Medulla oblongata (tissue), 1 donor: Measurements from ENCODE around the gene CD200R1L.

Source experiments
- DNase-seq: peaks from one replicate; pipeline ENCODE4 v3.0.0-alpha.2; 2015; ENCODE audit errors: extremely low spot score

CD200R1L gene

DNA sequence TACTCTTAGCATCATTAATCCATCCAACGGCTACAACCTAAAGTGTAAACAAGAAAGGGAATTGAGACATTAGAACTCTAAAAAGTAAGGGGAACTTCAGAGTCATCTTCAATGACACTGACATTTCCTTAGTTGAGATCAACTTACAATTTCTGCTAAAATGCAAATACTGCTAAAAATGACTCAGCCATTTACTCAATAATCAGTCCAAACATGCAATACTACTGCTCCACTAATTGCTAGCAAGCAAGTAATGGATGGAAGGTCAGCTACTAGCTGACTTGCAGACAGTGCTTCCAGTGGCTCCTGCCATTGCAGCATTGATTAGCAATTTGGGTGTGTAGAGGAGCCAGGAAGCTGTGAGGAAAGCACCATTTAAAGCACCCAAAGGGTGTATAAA, 28.4 kb downstream of the CD200R1L start:
- DNase-seq = no peak

DNA sequence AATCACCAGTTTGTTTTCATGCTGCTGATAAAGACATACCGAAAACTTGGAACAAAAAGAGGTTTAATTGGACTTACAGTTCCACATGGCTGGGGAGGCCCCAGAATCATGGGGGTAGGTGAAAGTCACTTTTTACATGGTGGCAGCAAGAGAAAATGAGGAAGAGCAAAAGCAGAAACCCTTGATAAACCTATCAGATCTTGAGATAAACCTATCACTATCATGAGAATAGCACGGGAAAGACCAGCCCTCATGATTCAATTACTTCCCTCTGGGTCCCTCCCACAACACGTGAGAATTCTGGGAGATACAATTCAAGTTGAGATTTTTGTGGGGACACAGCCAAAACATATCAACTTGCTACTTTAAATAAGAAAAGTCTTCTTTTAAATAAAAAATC, 28.9 kb downstream of the CD200R1L start:
- DNase-seq = no peak

DNA sequence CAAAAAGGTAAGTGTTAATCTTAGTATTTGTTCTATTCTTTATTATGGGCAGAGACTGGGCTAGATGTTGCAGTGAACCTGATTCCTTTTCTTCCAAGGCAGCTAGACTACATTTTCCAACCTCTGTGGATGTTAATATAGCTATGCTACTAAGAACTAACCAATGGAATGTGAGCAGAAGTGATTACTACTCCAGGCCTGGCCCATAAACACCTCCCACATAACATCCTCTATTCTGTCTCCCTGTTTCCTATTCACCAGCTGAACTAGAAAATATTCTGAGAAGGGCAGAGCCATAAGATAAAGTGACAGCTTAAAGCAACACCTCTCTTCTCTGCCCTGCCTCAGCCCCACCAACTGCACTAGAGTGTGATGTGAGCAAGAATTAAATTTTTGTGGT, 29.4 kb downstream of the CD200R1L start:
- DNase-seq = no peak

DNA sequence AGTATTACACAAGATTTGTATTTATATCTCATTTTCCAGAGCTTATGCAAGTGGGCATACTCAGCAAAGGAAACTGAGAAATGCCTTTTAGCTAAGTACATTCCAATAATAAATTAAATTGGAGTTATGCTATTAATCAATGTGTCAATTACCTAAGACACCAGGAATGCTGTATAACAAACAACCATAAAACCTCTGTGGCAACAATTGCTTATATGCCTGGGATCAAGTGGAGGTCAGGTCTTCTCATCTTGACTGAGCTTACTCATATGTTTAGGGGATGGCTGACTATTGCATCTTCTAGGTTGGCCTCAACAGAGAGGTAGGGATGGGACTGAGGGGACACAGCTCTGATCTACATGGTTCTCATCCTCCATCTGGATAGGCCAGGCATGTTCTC, 30.7 kb downstream of the CD200R1L start:
- no peak for DNase-seq

DNA sequence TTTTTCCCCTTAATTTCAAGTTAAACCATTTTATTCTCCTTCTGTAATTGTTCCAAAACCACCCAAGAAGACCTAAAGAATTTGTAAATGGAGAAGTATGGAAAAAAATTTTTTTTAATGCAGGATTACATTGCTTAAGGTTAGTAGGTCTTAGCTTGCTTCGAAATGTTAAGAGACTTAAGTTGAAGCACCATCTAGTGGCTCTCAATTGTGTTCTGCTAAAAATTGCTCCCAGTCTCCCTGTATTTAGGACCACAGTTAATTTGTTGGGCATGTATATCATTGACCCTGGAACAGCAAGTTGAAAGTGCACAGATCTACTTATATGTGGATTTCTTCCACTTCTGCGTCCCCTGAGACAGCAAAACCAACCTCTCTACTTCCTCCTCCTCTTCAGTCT, 32.4 kb downstream of the CD200R1L start:
- peak; percentile 46 for DNase-seq

DNA sequence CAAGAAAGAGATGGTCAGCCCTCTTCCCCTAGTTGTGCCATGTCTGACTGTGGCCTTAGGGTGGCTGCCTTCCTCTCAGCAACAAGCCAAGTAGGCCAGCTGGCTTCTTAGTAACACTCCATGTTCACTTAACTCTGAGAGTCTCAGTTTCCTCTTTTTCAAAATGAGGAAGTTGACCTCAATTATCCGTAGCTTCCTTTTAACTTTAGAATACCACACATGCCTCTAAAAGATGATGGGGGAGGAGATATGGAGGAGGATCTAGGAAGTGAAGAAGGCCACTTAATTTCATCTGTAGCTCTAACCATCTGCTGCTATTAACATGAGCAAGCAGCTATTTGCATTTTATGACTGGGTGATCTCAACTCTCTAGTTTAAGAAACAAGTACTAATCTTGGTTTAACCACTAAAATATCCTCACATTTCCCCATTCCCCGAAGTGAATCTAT, 32.9 kb downstream of the CD200R1L start:
- peak; percentile 81 for DNase-seq

DNA sequence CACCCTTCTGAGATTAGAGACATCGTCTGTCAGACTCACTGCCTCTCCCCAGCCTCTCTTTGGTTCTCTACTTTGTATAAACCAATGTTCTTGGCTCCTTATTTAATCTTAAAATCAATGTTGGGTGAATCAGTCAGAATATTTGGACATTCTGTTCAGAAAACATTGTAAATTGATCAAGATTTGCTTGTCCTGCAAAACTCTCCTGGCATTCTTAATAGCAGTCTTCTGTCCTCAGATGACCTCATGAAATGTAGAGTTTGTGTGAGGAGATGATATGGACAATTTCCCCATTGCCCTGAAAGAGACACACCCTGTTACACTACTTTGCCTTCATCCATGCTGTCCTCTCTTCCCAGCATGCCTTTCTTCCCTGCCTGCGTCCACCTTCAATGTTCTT, 33.6 kb downstream of the CD200R1L start:
- no peak for DNase-seq

DNA sequence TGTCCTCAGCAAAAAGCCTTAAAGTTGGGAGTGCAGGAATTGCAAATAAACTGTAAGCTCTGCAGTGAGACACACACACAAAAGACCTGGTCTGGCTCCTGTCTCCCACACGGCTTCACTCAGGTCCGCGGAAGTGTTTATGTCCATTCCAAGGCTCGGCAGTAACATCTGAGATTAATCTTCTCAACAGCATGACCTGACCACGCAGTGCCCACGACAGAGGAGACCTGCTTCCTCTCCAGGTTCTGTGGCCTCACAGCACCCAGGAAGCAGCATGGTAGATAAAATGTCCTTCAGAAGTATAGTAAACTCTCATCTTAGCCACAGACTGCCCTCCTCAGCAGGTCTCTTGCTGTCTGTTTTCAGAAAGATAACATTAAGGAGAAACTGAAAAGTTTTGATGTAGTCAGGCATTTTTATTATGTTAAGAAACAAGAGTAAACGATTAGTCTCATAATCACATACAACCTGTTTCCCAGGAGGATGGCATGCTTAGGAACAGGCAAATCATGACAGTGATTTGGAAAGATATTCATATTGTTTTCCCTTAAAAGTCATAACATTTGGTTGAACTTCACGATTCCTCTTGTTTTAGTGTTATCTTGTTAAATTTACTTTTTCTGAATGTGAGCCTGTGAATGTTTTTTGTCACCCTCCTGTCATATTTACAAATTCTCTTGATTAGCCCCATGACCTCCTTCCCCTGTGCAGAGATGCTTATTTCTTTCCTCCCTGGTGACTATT, 34.6 kb downstream of the CD200R1L start:
- peak; percentile 49 for DNase-seq

DNA sequence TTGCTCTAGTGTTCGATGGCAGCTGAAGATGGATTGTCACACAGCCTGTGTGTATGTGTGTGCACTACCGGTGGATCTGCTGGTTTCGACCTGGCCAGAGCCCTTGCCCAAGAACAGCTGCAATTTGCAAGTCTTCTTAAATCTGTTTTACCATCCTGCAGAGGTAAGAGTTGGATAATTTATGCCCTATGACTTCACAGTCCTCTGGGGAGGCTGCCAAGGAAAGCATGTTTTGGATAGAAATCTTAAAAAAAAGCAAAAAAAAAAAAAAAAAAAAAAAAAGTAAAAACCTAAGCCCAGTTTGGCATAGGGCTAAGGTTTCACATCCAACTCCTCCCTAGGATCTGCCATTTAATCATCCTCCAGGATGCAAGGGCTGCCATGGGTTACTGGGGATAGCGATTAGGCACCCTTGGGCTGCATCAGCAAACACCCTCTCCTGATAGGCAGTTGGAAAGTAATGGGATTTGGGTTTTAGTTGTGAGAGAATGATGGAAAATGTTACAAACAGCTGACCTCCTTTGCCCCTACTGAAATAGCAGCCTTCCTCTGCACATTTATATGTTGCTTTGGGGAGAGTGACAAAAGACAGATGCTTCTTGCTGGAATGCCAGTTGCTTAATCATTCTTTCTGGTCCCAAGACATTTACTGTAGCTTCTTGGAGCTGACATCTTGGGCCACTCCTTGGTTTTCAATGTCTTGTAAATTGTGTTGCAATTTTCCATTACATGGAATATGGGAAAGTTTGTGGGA, 35.4 kb downstream of the CD200R1L start:
- peak; percentile 58 for DNase-seq

DNA sequence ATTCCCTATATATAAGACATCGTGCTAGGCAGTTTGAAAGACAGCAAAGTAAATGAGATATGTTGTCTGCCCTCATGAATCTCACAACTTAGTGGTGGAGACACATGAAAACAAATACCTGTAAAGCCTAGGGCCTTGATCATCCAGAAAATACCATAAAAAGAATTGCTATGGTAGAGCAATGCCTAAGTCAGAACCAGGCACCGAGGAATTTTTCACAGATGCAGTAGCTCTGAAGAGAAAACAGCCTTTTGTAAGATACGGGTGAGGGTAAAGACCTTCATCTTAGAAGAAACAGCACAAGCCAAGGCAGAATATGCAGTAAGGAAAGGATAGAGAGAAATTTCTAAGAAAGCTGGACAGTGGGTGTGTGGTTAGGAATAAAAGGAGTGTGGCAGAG, 36.1 kb downstream of the CD200R1L start:
- DNase-seq = no peak

DNA sequence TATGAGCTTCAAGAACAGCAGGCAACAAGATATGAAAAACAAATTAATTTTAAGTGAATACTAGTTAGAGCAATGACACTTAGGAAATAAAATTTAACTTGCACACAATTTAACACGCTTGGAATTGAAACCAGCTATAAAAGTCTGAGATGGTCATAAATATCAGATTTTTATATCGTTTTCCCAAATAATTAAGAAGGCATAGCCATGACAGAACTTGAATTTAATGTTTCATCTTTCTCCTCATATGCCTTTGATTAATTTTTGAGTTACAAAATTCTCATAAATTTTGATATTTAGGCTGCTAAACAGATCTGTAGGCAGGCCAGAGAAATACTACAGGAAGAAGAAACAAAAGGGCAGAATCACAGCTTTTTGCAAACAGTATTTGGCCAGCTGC, 38.5 kb downstream of the CD200R1L start:
- no peak for DNase-seq

DNA sequence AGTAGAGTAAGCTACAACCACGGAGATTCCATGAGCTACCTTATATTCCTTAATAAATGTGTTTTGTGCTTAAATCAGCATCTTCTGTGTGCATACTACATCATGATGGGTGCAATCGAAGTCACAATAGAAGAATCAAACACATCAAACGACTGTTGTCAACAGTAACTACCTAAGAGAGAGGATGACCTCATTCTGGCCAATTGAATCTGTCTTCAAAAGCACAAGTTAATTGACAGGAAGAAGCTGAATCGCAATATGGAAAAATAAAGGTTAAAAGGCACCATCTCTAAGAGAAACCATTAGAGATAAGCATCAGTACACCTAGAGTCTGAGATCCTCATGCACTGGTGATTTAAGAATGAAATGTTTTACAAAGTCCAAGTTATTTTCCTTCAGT, 39.0 kb downstream of the CD200R1L start:
- no peak for DNase-seq

DNA sequence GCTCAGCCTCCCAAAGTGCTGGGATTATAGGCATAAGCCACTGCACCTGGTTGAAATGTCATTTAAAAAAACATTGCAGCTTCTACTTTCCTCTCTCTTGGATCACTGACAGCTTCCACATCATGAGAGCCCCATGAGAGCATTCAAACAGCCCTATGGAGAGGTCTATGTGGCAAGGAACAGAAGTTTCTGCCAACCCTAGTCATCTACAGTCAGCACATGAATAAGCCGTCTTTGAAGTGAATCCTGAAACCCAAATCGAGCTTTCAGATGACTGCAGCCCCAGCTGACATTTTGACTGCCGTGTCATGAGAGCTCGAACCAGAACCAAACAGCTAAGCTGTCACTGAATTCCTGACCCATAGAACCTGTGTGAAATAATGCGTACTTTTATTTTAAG, 39.8 kb downstream of the CD200R1L start:
- no peak for DNase-seq

DNA sequence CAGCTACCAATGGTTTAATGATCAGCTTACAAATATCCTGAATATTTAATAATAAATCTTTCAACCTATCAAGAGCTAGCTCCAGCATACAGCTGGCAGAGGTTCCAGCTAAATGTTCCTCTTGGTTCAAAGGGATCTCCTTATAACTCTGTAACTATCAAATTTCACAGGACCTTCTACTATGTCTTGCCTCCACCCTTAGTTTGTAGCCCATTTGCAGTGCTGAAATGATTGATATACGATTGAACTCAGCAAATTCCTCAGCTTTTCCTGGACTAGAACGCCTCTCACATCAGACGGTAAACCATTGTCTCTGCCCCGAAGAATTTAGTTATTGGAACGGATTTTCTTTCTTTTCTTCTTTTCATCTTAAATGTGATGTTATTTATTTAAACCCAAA, 41.5 kb downstream of the CD200R1L start:
- no peak for DNase-seq

DNA sequence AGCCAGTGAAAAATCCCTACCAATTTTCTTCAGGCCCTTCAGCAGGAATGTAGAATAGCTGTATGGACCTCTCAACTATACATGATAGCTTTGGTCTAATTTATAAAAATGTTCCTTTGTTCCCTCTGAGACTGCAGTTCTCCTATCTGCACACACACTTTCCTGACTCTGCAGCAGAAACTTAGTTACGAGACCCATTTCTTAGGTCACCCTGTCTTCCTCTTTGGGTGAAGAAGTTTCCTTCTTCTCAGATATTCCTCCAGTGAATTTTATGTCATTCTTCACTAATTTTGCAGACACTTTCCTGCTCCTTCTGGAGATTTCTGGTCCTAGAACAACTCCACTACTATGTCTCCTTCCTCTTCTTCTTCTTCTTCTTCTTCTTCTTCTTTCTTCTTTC, 42.6 kb downstream of the CD200R1L start:
- DNase-seq = no peak

DNA sequence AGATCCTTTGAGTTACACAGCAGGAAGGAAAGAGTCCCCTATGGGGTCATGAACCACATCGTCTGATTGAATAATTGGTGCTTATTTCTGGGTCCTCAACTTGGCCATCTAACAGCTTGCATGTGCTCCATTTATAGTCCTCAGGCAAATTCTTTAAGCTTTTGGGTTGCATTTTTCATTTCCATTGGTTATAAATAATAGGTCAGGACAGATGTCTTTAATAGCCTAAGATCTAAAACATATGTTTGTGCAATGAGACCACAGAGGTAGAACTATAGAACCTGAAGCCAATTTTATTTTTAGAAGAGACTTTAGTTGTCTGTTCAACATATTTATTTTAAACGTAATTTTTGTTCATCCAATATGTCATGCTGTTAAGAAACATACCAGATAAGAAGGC, 43.2 kb downstream of the CD200R1L start:
- DNase-seq = no peak

DNA sequence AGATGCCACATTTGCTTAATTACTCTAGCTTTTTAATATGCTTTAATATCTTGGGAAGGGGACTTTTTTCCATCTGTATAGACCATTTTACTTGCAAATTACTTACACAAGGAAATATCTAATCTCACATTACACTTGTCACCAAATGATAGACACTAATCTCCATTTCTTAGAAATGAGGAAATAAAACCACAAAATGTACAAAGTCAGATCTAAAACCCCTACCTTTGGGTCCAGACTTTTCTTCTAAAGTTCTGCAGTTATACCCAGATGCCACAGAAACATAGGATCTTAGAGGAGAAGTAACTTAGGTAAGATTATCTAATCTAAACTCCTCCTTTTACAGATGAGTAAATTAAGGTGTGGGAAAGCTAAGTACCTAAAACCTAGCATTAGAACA, 44.3 kb downstream of the CD200R1L start:
- DNase-seq = no peak

DNA sequence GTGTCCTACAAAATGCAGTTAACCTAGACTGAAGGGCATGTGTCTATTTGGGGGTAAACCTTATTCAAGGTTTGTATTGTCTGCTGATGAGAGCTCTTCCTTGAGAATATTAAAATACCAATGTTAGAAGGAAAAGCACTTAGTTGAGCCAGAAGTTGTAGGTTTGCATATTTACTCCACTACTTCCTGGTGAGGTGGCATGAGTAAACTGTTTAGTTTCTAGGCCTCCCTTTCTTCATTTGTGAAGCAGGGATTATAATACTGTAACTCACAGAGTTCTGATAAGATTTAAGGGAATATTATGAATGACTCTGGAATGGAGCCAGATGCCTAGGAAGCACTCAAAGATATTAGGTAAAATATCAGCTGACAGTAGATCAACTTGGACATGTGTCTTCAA, 46.7 kb downstream of the CD200R1L start:
- DNase-seq = no peak

DNA sequence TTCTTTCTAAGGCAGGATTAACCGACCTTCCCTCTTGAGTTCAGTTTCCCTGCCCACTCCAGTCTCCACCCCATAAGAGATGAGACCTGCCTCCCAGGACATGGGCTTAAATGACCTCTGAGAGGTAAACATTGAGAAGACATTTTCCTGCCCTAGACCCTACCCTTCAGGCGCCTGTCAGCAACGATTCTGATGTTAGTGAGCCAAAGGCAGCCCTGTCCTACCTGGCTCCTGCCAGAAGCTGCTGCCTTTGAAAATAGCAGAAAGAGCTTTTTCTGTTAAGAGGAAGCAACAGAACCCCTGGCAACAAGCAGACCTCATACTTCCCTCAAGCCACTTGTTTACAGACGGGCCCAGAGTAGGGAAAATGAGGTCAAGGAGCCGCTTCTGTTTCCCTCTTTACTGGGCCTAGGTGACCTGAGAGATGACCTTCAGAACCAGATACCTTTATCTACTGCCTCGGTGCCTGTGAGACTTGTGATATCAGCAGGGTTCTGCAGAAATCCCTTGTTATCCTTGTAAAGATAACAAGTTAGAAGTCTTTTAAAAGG, 52.0 kb downstream of the CD200R1L start:
- DNase-seq = peak; percentile 49

DNA sequence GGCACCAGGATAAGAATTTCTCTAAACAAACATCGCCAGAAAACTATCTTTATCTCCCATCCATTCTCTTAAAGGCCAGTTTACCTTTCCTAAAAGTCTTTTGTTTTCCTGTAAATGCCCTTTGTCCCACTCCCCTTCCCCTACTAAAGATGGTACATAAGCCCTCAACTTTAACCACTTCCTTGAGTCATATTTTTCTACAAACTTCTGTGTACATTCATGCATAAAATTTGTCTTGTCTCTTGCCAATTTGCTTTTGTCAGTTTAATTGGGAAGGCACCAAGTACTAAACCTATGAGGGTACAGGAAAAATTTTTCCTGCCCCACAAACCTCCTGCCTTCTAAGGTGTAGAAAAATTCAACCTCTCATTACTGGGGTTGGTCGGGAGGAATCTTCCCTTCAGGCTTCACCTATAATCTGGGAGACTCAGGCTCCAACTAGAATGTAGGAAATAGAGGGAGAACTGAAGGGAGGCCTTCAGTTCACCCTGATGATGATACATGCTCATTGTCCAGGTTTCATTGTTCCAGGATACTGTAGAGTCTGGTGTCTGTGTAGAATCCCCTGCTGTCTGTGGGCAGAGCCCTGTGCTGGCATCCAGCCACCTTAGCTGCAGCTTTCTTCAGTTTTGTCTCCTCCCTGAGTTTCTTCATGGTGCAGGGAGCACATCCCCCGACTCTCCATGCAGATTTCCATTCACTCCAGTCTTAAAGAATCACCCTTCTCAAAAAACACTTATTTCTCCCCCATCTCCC, 53.2 kb downstream of the CD200R1L start:
- no peak for DNase-seq

DNA sequence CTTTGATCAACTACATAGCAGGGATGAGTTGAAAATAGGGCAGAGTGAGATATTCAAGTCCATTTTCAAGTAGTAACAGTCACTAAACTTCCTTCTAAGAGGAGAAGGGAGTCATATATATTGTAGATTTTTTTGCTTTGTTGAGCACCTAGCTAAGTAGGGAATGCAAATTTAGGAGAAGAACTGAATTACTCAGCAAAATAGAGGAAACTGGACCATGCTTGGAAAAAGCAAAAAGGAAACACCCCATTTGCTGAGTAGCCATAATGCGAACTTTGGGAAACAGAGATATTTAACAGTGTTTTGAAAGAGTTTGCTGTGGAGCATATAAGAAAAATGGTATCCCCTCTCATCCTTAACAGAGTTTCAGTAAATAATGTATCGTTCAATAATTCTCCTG, 54.9 kb downstream of the CD200R1L start:
- no peak for DNase-seq

DNA sequence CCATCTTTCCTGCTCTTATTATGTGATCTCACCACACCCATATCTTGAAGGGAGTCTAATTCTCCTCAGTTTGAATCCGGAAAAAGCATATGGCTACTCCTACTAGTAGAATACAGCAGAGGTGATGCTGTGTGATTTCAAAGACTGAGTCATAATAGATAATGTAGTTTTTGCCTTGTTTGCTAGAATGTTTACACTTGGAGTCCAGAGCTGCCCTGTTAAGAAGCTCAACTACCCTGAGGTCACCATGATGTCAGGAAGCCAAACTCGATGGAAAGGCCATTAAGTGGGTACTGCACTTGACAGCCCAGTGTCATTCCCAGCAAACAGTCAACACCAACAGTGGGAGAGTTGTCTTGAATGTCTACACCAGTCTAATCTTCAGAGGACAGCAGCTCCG, 56.9 kb downstream of the CD200R1L start:
- no peak for DNase-seq
